ENCODE results near the gene ZNF414.
"Not testable (repeated sequence)": the region's sequence is repeated elsewhere in the genome, so short reads cannot be mapped to it uniquely, and the experiment has no call there.

- not testable (repeated sequence) for TF ChIP-seq CTCF, POLR2A (IDR thresholded peaks at IDR 0.05)
Measured at GRCh38 chr19:8553729-8554128, 39.8 kb upstream of the ZNF414 start.
